Keratinocyte (primary cell): ENCODE data around the gene GALNT2. TPM values are rescaled to one million over a fixed set of nuclear protein-coding genes. Genes with fewer than 3 reads are reported as not detected.

ENCODE experiments used
- DNase-seq: peaks from one replicate; pipeline ENCODE4 v3.0.0-alpha.2; 2011; ENCODE audit warnings: low read depth, missing footprints, low spot score
- FAIRE-seq: peaks from 2 replicates; lab custom pipeline; 2011; peaks lifted over from hg19 to GRCh38; lab: Jason Lieb, UNC
- H2AFZ ChIP-seq: 2 replicates; pipeline ENCODE4 v1.6.0; 2012; ENCODE audit warnings: low read length, control low read depth, inconsistent platforms; ENCODE audit not compliant: control insufficient read depth
- H3K27ac ChIP-seq: 2 replicates; pipeline ENCODE4 v1.5.1; 2011; ENCODE audit warnings: low read length; ENCODE audit not compliant: control insufficient read depth, insufficient read depth
- H3K27me3 ChIP-seq: 3 replicates; pipeline ENCODE4 v1.6.0; 2011; ENCODE audit warnings: low read length; ENCODE audit not compliant: control insufficient read depth, insufficient read depth; ENCODE audit errors: extremely low read depth
- H3K36me3 ChIP-seq, 2 experiments: 2 replicates in 1 of 2; 3 replicates in 1 of 2; pipeline ENCODE4 v1.5.1; 2011; ENCODE audit warnings: low read length in 2 of 2, mild to moderate bottlenecking in 1 of 2; ENCODE audit not compliant: control insufficient read depth in 2 of 2, insufficient read depth in 2 of 2; ENCODE audit errors: extremely low read depth in 1 of 2
- H3K4me1 ChIP-seq: 3 replicates; pipeline ENCODE4 v1.5.1; 2011; ENCODE audit warnings: low read length; ENCODE audit not compliant: control insufficient read depth, insufficient read depth; ENCODE audit errors: extremely low read depth
- H3K4me2 ChIP-seq: 3 replicates; pipeline ENCODE4 v1.6.0; 2011; ENCODE audit warnings: low read depth, low read length; ENCODE audit not compliant: control insufficient read depth, insufficient read depth; ENCODE audit errors: extremely low read depth
- H3K4me3 ChIP-seq, 3 experiments: fragments of 200-600 bp in 1 of 3; sonication (generic) in 1 of 3; 2 replicates in 2 of 3; 3 replicates in 1 of 3; pipeline ENCODE4 v1.5.1; 2011 to 2016; ENCODE audit warnings: low read length in 3 of 3, mild to moderate bottlenecking in 3 of 3, control low read depth in 2 of 3, inconsistent platforms in 1 of 3, low read depth in 1 of 3, mixed read lengths in 1 of 3, mixed run types in 1 of 3, moderate library complexity in 1 of 3; ENCODE audit not compliant: control insufficient read depth in 2 of 3, insufficient read depth in 2 of 3; ENCODE audit errors: extremely low read depth in 1 of 3
- H3K79me2 ChIP-seq: 2 replicates; pipeline ENCODE4 v1.6.0; 2012; ENCODE audit warnings: low read length; ENCODE audit not compliant: control insufficient read depth, insufficient read depth
- H3K9ac ChIP-seq: 3 replicates; pipeline ENCODE4 v1.6.0; 2011; ENCODE audit warnings: low read length; ENCODE audit not compliant: control insufficient read depth, insufficient read depth; ENCODE audit errors: extremely low read depth
- H3K9me1 ChIP-seq: 3 replicates; pipeline ENCODE4 v1.6.0; 2011; ENCODE audit warnings: low read length; ENCODE audit not compliant: control insufficient read depth, insufficient read depth; ENCODE audit errors: extremely low read depth
- H3K9me3 ChIP-seq: 2 replicates; pipeline ENCODE4 v1.5.1; 2012; ENCODE audit warnings: low read depth, low read length; ENCODE audit not compliant: control insufficient read depth
- H4K20me1 ChIP-seq: 3 replicates; pipeline ENCODE4 v1.6.0; 2011; ENCODE audit warnings: low read length; ENCODE audit not compliant: control insufficient read depth, insufficient read depth; ENCODE audit errors: extremely low read depth
- CTCF ChIP-seq, 3 experiments: IDR thresholded peaks in 1 of 3; conservative IDR thresholded peaks in 1 of 3; optimal IDR thresholded peaks in 1 of 3; 2 replicates in 2 of 3; 3 replicates in 1 of 3; pipeline versions ENCODE3 to v1.5.1; 2011; ENCODE audit warnings: low read length in 3 of 3, mild to moderate bottlenecking in 3 of 3, moderate library complexity in 2 of 3, control low read depth in 1 of 3, inconsistent platforms in 1 of 3; ENCODE audit not compliant: insufficient read depth in 2 of 3; ENCODE audit errors: extremely low read depth in 1 of 3
- EZH2 ChIP-seq: IDR thresholded peaks from one replicate; pipeline ENCODE4 v1.6.1; 2012; ENCODE audit warnings: inconsistent platforms, mild to moderate bottlenecking, low read length, moderate library complexity
- dilution Hi-C: fragments of 300-500 bp; cut with MboI; formaldehyde crosslinking; loops from one replicate; pipeline ENCODE4 v1.7.0; 2020; ENCODE audit warnings: low sequenced_read_pairs; ENCODE audit not compliant: extremely low pct_ligation_motif_present
- polyA plus RNA-seq, 5 experiments: library from polyadenylated mRNA; depleted of rRNA in 3 of 5; stranded (reverse) in 3 of 5; stranded (forward) in 1 of 5; unstranded in 1 of 5; fragments of >200 nt; gene quantifications; 1 replicate in 1 of 5; 2 replicates in 3 of 5; 3 replicates in 1 of 5; pipeline versions ENCODE4 v1.2.1 to v1.2.3, GENCODE V29; 2011 to 2012; ENCODE audit warnings: missing spikeins in 2 of 5, low read depth in 1 of 5, low replicate concordance in 1 of 5

GALNT2 gene
- polyA plus RNA-seq, 1 donor (not counting 4 experiments of a cell fraction or from before 2014, with no cell fraction given), result 61.7 TPM

GRCh38 chr1:230270559-230271281 is 203.7 kb downstream of the GALNT2 start:
- H3K36me3 ChIP-seq, result peaks cover 13 to 26% of the 10 kb centered on the region in 2 experiments

DNA sequence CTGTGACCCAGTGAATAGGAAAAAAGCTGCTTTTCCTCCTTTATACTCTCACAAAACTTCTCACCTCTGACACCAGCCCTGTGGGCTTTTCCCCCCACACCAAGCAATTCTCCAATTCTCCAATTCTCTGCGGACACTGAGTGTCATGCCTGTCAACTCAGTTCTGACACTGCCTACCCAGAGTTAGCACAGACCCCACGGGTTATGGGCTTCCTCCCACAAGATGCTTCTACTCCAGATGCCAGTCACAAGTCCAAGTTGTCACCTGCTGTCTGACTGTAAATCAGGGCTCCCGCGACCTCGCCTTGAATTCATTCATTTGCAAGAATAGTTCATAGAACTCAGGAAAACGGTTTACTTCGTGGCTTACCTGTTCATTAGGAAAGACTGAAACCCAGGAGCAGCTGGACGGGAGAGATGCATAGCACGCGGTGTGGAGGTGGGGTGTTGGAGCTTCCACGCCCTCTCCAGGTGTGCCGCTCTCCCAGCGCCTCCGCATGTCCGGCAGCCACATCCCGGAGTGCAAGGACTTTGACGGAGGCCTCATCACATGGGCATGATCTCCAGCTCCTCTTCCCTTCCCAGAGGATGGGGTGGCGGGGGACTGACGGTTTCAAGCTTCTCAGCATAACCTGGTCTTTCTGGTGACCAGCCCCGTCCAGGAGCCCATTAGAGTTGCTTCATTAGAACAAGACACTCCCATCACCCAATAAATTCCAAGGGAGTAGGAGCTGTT is 204.4 kb downstream of the GALNT2 start:
- Histone ChIP-seq H3K9me3 (no peaks in the 10 kb centered on the region), H3K9ac (no peak overlapping the region), H3K9me1 (no peaks in the 10 kb centered on the region), H3K4me1 (no peaks in the 10 kb centered on the region), H3K4me3 (no peak overlapping the region), H3K79me2 (no peaks in the 10 kb centered on the region), H2AFZ (no peak overlapping the region), H3K27me3 (no peaks in the 10 kb centered on the region), H4K20me1 (peaks cover 2% of the 10 kb centered on the region), H3K27ac (no peak overlapping the region), H3K4me2 (no peak overlapping the region), H3K36me3 (peaks cover 15 to 31% of the 10 kb centered on the region in 2 experiments)
- dilution Hi-C loops, result no loop called here
- DNase-seq (no peak), FAIRE-seq (no peak)
- TF ChIP-seq EZH2, result no peak
- no peak for TF ChIP-seq CTCF (optimal IDR thresholded peaks at IDR 0.05 in 1 of 3, IDR thresholded peaks at IDR 0.05 in 1 of 3, conservative IDR thresholded peaks at IDR 0.05 in 1 of 3; ENCODE audit: extremely low read depth in 1 of 3, insufficient read depth in 2 of 3, low read length in 3 of 3)

More at GRCh38 chr1:230270559-230271281, 203.7 kb downstream of the GALNT2 start:
- H4K20me1 ChIP-seq, result peaks cover 2% of the 10 kb centered on the region
- H2AFZ ChIP-seq, result no peak overlapping the region
- H3K9me3 ChIP-seq, result no peaks in the 10 kb centered on the region
- H3K4me2 ChIP-seq, result no peak overlapping the region
- no peak overlapping the region for H3K9ac ChIP-seq
- FAIRE-seq (no peak), DNase-seq (no peak)
- no peak for TF ChIP-seq EZH2
- no peak for TF ChIP-seq CTCF (optimal IDR thresholded peaks at IDR 0.05 in 1 of 3, IDR thresholded peaks at IDR 0.05 in 1 of 3, conservative IDR thresholded peaks at IDR 0.05 in 1 of 3; ENCODE audit: extremely low read depth in 1 of 3, insufficient read depth in 2 of 3, low read length in 3 of 3)
- H3K27ac ChIP-seq, result no peak overlapping the region
- H3K4me1 ChIP-seq, result no peaks in the 10 kb centered on the region
- no peak overlapping the region for H3K4me3 ChIP-seq
- no peaks in the 10 kb centered on the region for H3K79me2 ChIP-seq
- no peaks in the 10 kb centered on the region for H3K9me1 ChIP-seq
- no peaks in the 10 kb centered on the region for H3K27me3 ChIP-seq
- dilution Hi-C loops, result no loop called here
